Measurements from ENCODE around the gene FRMPD2. TPM values are rescaled to one million over a fixed set of nuclear protein-coding genes. Genes with fewer than 3 reads are reported as not detected.

The FRMPD2 gene
- total and polyA plus RNA-seq, 4 donors: 0.28 TPM; not detected in 3

DNA sequence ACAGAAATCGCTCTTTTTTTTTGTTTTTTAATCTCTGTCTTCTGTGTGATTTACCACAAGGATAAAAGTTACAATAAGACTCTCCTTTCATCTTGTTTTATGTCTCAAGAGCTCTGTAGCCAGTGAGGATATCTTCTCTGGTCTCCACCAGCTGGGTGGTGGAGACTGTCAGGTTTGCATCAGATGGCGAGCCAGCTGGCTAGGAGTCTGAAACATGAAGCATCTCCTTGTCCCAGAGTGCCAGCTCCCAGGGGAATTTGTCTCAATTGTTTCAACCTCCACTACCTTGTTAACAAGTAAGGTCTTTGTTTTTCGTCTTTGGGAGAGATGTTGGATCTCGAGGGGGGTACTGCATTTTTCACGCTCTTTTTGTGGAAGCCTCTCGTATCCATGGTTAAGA lies 47.3 kb downstream of the FRMPD2 start:
- Histone ChIP-seq H3K4me1 (ENCODE audit: control insufficient read depth in 4 of 4, insufficient read depth in 4 of 4, low read length in 3 of 4) (no peaks in the 10 kb centered on the region), H3K9me3 (ENCODE audit: control insufficient read depth in 4 of 4, low read length in 3 of 4) (no peaks in the 10 kb centered on the region), H3K4me3 (ENCODE audit: low read depth in 1 of 3, low read length in 3 of 3) (no peak overlapping the region), H3K9ac (ENCODE audit: low read depth in 1 of 2, low read length in 2 of 2) (no peak overlapping the region), H3K36me3 (ENCODE audit: control insufficient read depth in 4 of 4, insufficient read depth in 3 of 4, low read depth in 1 of 4, low read length in 3 of 4) (no peaks in the 10 kb centered on the region), H3K27me3 (ENCODE audit: control insufficient read depth in 4 of 4, insufficient read depth in 4 of 4, low read length in 3 of 4) (no peaks in the 10 kb centered on the region), H3K27ac (ENCODE audit: low read depth in 1 of 2, low read length in 2 of 2) (no peak overlapping the region)
- DNase-seq (ENCODE audit: low spot score): peak; percentile 3
- no peak for TF ChIP-seq JUND (IDR thresholded peaks at IDR 0.05)
- TF ChIP-seq, protein P1, sequence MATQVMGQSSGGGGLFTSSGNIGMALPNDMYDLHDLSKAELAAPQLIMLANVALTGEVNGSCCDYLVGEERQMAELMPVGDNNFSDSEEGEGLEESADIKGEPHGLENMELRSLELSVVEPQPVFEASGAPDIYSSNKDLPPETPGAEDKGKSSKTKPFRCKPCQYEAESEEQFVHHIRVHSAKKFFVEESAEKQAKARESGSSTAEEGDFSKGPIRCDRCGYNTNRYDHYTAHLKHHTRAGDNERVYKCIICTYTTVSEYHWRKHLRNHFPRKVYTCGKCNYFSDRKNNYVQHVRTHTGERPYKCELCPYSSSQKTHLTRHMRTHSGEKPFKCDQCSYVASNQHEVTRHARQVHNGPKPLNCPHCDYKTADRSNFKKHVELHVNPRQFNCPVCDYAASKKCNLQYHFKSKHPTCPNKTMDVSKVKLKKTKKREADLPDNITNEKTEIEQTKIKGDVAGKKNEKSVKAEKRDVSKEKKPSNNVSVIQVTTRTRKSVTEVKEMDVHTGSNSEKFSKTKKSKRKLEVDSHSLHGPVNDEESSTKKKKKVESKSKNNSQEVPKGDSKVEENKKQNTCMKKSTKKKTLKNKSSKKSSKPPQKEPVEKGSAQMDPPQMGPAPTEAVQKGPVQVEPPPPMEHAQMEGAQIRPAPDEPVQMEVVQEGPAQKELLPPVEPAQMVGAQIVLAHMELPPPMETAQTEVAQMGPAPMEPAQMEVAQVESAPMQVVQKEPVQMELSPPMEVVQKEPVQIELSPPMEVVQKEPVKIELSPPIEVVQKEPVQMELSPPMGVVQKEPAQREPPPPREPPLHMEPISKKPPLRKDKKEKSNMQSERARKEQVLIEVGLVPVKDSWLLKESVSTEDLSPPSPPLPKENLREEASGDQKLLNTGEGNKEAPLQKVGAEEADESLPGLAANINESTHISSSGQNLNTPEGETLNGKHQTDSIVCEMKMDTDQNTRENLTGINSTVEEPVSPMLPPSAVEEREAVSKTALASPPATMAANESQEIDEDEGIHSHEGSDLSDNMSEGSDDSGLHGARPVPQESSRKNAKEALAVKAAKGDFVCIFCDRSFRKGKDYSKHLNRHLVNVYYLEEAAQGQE (IDR thresholded peaks at IDR 0.05): no peak
- TF ChIP-seq GABPA (IDR thresholded peaks at IDR 0.05 in 1 of 2, conservative IDR thresholded peaks at IDR 0.05 in 1 of 2): no peak
- no peak for TF ChIP-seq FOXA1 (IDR thresholded peaks at IDR 0.05)
- no peak for TF ChIP-seq RXRA (IDR thresholded peaks at IDR 0.05)
- no peak for TF ChIP-seq RAD21 (IDR thresholded peaks at IDR 0.05)
- 88% methylated on average over 6 of the region's 6 CpGs for WGBS

DNA sequence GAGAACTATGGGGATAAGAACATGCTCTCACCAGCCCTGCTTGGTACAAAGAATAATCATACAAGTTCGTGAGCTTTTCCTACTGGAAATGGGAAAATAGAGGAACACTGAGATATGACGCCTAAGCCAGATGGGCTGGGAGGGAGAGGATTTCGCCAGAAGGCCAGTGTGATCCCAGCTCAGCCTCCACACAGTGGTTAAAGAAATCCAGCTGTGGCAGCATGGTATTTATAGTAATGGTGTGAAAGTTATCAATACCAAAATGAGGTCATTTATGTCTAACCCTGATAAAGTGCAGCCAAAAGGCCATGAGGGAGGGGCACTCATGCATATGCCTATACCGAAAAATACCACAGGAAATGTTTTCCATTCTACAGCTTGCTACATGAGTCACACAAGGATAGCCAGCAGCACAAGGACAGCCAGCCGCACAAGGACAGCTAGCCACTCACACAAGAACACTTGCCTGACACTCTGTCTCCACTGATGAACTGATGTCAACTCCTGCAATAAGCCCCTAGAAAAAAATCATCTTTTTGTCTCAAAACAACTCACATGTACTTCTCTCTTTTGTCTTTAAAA lies 49.4 kb downstream of the FRMPD2 start:
- Histone ChIP-seq H3K27me3 (ENCODE audit: control insufficient read depth in 4 of 4, insufficient read depth in 4 of 4, low read length in 3 of 4) (no peaks in the 10 kb centered on the region), H3K27ac (ENCODE audit: low read depth in 1 of 2, low read length in 2 of 2) (no peak overlapping the region), H3K9ac (ENCODE audit: low read depth in 1 of 2, low read length in 2 of 2) (no peak overlapping the region), H3K36me3 (ENCODE audit: control insufficient read depth in 4 of 4, insufficient read depth in 3 of 4, low read depth in 1 of 4, low read length in 3 of 4) (no peaks in the 10 kb centered on the region), H3K9me3 (ENCODE audit: control insufficient read depth in 4 of 4, low read length in 3 of 4) (no peaks in the 10 kb centered on the region), H3K4me1 (ENCODE audit: control insufficient read depth in 4 of 4, insufficient read depth in 4 of 4, low read length in 3 of 4) (no peaks in the 10 kb centered on the region), H3K4me3 (ENCODE audit: low read depth in 1 of 3, low read length in 3 of 3) (no peak overlapping the region)
- no peak for TF ChIP-seq TAF1 (conservative IDR thresholded peaks at IDR 0.05)
- TF ChIP-seq, protein P2, sequence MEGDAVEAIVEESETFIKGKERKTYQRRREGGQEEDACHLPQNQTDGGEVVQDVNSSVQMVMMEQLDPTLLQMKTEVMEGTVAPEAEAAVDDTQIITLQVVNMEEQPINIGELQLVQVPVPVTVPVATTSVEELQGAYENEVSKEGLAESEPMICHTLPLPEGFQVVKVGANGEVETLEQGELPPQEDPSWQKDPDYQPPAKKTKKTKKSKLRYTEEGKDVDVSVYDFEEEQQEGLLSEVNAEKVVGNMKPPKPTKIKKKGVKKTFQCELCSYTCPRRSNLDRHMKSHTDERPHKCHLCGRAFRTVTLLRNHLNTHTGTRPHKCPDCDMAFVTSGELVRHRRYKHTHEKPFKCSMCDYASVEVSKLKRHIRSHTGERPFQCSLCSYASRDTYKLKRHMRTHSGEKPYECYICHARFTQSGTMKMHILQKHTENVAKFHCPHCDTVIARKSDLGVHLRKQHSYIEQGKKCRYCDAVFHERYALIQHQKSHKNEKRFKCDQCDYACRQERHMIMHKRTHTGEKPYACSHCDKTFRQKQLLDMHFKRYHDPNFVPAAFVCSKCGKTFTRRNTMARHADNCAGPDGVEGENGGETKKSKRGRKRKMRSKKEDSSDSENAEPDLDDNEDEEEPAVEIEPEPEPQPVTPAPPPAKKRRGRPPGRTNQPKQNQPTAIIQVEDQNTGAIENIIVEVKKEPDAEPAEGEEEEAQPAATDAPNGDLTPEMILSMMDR (IDR thresholded peaks at IDR 0.05; ENCODE audit: low read depth, low read length, missing input control): no peak
- TF ChIP-seq FOXA1 (IDR thresholded peaks at IDR 0.05): no peak
- no peak for TF ChIP-seq SP1 (IDR thresholded peaks at IDR 0.05)
- TF ChIP-seq, protein P3, sequence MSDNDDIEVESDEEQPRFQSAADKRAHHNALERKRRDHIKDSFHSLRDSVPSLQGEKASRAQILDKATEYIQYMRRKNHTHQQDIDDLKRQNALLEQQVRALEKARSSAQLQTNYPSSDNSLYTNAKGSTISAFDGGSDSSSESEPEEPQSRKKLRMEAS (IDR thresholded peaks at IDR 0.05): no peak
- WGBS: 80% methylated on average over 5 of the region's 5 CpGs
- DNase-seq (ENCODE audit: low spot score): no peak

DNA sequence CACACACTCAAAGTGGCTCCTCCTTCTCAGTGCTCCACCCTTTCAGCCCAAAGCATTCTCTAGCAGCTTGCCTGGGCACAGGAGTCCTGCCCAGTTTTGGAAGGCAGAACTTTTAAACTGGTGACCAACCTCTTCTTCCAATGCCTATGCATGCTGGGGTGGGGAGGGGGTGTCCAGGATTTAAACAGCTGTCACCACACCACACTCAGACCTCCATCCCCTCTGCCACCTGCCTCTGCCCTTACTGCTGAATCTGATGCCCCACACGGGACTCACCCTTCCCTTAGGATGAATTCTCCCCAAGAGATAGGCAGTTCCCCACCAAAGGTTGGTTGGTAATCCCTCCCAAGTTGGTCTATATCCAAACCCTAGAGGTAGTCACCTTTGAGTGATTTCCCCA lies 50.2 kb downstream of the FRMPD2 start:
- Histone ChIP-seq H3K9ac (ENCODE audit: low read depth in 1 of 2, low read length in 2 of 2) (no peak overlapping the region), H3K27ac (ENCODE audit: low read depth in 1 of 2, low read length in 2 of 2) (no peak overlapping the region), H3K36me3 (ENCODE audit: control insufficient read depth in 4 of 4, insufficient read depth in 3 of 4, low read depth in 1 of 4, low read length in 3 of 4) (no peaks in the 10 kb centered on the region), H3K4me3 (ENCODE audit: low read depth in 1 of 3, low read length in 3 of 3) (no peak overlapping the region), H3K9me3 (ENCODE audit: control insufficient read depth in 4 of 4, low read length in 3 of 4) (no peaks in the 10 kb centered on the region), H3K4me1 (ENCODE audit: control insufficient read depth in 4 of 4, insufficient read depth in 4 of 4, low read length in 3 of 4) (no peaks in the 10 kb centered on the region), H3K27me3 (ENCODE audit: control insufficient read depth in 4 of 4, insufficient read depth in 4 of 4, low read length in 3 of 4) (no peaks in the 10 kb centered on the region)
- 75% methylated on average over 1 of the region's 1 CpG for WGBS
- DNase-seq (ENCODE audit: low spot score): no peak
- TF ChIP-seq, protein P2 (IDR thresholded peaks at IDR 0.05; ENCODE audit: low read depth, low read length, missing input control): no peak
- TF ChIP-seq SP1 (IDR thresholded peaks at IDR 0.05): no peak
- TF ChIP-seq, protein P4, sequence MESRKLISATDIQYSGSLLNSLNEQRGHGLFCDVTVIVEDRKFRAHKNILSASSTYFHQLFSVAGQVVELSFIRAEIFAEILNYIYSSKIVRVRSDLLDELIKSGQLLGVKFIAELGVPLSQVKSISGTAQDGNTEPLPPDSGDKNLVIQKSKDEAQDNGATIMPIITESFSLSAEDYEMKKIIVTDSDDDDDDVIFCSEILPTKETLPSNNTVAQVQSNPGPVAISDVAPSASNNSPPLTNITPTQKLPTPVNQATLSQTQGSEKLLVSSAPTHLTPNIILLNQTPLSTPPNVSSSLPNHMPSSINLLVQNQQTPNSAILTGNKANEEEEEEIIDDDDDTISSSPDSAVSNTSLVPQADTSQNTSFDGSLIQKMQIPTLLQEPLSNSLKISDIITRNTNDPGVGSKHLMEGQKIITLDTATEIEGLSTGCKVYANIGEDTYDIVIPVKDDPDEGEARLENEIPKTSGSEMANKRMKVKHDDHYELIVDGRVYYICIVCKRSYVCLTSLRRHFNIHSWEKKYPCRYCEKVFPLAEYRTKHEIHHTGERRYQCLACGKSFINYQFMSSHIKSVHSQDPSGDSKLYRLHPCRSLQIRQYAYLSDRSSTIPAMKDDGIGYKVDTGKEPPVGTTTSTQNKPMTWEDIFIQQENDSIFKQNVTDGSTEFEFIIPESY (IDR thresholded peaks at IDR 0.05): no peak
- TF ChIP-seq, protein P5, sequence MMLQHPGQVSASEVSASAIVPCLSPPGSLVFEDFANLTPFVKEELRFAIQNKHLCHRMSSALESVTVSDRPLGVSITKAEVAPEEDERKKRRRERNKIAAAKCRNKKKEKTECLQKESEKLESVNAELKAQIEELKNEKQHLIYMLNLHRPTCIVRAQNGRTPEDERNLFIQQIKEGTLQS (IDR thresholded peaks at IDR 0.05): no peak
- TF ChIP-seq HNF4A (conservative IDR thresholded peaks at IDR 0.05): no peak
- no peak for TF ChIP-seq RXRA (IDR thresholded peaks at IDR 0.05)
- TF ChIP-seq TAF1 (conservative IDR thresholded peaks at IDR 0.05): no peak
